ENCODE results near the gene DDX3Y.

Gene DDX3Y

DNA sequence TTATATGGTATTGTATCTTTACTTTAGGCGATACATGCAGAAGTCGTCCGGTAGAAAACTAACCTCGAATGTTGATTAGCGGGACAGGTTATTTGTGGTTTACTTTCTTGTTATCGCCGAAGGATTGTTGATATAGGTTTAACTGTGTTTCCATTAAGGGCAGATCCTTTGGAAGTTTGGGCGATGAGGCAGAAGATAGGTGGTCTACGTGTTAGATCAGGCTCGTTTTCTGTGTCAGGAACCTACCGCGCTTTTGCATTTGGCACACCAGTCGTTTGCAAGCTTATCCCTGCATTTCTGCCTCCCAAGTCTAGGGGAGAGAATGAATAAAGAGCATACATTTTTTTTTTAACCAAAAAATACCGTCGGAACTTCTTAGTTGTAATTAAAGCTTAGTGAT is 1.2 kb downstream of the DDX3Y start:
- TF ChIP-seq, protein P1, sequence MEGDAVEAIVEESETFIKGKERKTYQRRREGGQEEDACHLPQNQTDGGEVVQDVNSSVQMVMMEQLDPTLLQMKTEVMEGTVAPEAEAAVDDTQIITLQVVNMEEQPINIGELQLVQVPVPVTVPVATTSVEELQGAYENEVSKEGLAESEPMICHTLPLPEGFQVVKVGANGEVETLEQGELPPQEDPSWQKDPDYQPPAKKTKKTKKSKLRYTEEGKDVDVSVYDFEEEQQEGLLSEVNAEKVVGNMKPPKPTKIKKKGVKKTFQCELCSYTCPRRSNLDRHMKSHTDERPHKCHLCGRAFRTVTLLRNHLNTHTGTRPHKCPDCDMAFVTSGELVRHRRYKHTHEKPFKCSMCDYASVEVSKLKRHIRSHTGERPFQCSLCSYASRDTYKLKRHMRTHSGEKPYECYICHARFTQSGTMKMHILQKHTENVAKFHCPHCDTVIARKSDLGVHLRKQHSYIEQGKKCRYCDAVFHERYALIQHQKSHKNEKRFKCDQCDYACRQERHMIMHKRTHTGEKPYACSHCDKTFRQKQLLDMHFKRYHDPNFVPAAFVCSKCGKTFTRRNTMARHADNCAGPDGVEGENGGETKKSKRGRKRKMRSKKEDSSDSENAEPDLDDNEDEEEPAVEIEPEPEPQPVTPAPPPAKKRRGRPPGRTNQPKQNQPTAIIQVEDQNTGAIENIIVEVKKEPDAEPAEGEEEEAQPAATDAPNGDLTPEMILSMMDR (IDR thresholded peaks at IDR 0.05; ENCODE audit: low read depth, low read length): no peak
- H3K4me3 ChIP-seq (ENCODE audit: low read depth, low read length): no peak overlapping the region
- in situ Hi-C loops (cut with HindIII; ENCODE audit: low sequenced_read_pairs): no loop called here
- no peak for DNase-seq (ENCODE audit: low read depth, low spot score)

DNA sequence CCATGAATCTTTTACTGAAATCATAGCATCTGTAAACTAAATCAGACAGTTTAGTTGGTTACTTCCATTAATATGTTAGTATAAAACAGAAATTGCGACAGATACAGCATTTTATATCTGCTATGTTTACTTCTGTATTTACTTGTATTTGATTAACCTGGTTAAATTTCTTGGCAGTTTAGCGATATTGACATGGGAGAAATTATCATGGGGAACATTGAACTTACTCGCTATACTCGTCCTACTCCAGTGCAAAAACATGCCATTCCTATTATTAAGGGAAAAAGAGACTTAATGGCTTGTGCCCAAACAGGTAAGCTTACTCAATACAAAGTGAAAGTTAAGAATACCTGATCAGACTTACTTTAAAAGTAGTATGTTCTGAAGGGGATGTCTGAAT is 8.9 kb downstream of the DDX3Y start:
- TF ChIP-seq, protein P1 (IDR thresholded peaks at IDR 0.05; ENCODE audit: low read depth, low read length): no peak

DNA sequence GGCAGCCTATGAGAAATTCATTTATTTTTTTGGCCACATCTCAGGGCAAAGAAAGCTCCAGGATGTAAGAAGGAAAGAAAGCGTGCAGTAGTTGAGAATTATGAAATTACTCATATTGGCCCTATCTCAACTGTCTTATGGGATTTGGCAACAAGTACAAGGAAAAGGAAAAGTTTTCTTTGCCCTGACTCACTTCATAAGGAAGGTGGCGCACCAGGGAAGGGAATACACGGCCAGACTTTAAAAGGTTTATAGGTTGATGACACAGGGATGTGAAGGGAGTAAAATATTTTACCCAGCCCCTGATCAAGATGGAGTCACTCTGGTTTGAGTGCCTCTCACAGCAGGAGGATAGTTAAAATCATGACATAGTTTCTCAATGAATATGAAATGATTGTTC is 23.4 kb downstream of the DDX3Y start:
- in situ Hi-C loops (cut with HindIII; ENCODE audit: low sequenced_read_pairs): no loop called here
- DNase-seq (ENCODE audit: low read depth, low spot score): no peak
- no peak overlapping the region for H3K4me3 ChIP-seq (ENCODE audit: low read depth, low read length)
- TF ChIP-seq, protein P1 (IDR thresholded peaks at IDR 0.05; ENCODE audit: low read depth, low read length): no peak

More for the DNA sequence above, 8.9 kb downstream of the DDX3Y start:
- in situ Hi-C loops (cut with HindIII; ENCODE audit: low sequenced_read_pairs): no loop called here
- DNase-seq (ENCODE audit: low read depth, low spot score): no peak
- H3K4me3 ChIP-seq (ENCODE audit: low read depth, low read length): no peak overlapping the region

DNA sequence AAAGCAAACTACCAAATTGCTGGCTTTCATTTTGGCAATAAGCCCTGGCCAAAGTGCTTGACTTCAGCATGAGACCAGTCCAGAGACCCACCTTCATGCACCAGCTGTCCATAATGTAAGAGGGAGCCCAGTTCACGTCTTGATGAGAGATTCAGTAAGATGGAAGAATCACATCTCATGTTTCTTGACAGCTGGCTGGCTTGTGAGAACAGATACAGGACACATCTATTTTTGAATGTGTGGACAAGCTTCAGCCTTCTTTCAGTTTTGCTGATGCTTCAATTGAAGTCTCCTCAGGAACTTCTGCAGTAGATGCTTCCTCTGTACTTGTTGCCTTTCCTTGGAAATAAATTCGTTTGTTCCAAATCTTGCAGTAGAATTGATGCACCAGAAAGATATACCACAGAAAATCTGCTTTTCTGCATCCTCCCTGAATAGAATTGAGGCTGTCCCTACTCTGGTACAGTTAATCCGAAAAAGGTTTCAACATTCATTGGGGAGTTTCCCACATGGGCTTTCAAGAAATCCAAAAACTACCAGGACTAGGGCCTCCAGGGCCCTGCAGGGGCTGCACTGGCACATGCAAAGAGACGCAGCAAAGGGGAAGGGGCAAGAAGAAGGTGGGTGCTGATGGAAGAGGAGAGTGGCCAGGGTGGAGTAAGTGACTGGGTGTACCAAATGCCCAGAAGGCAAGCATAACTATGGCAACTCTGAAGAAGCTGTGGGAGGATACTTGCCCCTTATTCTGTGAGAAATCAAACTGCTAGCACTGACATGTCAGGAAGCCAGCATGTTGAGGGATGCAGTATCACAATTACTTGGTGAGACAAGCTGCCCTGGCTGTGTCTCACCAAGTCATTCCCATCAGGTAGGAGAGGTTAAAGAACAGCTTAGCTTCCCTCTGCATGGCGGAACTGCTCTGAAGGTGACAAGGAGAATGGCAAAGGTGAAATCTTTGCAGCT is 37.3 kb downstream of the DDX3Y start:
- in situ Hi-C loops (cut with HindIII; ENCODE audit: low sequenced_read_pairs): no loop called here
- H3K4me3 ChIP-seq (ENCODE audit: low read depth, low read length): no peak overlapping the region
- TF ChIP-seq, protein P1 (IDR thresholded peaks at IDR 0.05; ENCODE audit: low read depth, low read length): no peak
- no peak for DNase-seq (ENCODE audit: low read depth, low spot score)
